Smooth muscle cell (in vitro differentiated cells): ENCODE results near the gene RTCB. TPM values are rescaled to one million over a fixed set of nuclear protein-coding genes. Genes with fewer than 3 reads are reported as not detected.

Experiments
- DNase-seq: peaks from one replicate; lab custom pipeline; 2025; ENCODE audit not compliant: unreplicated experiment; lab: John Stamatoyannopoulos, UW
- H2AFZ ChIP-seq: fragments of 200-600 bp; sonication (generic); 2 replicates; pipeline ENCODE4 v1.6.0; 2016; ENCODE audit warnings: antibody characterized with exemption, low read depth, mild to moderate bottlenecking
- H3F3A ChIP-seq: fragments of 200-600 bp; sonication (generic); 2 replicates; pipeline ENCODE4 v1.6.0; 2017; ENCODE audit warnings: antibody characterized with exemption, low read depth
- H3K27ac ChIP-seq: fragments of 200-600 bp; sonication (generic); 2 replicates; pipeline ENCODE4 v1.5.1; 2016; ENCODE audit warnings: low read depth, mild to moderate bottlenecking
- H3K27me3 ChIP-seq: fragments of 200-600 bp; sonication (generic); 2 replicates; pipeline ENCODE4 v1.6.1; 2016; ENCODE audit warnings: low read depth, mild to moderate bottlenecking
- H3K36me3 ChIP-seq: fragments of 200-600 bp; sonication (generic); 2 replicates; pipeline ENCODE4 v1.5.1; 2016; ENCODE audit warnings: low read depth
- H3K4me1 ChIP-seq: fragments of 200-600 bp; sonication (generic); 2 replicates; pipeline ENCODE4 v1.5.1; 2016; ENCODE audit warnings: low read depth
- H3K4me2 ChIP-seq: fragments of 200-600 bp; sonication (generic); 2 replicates; pipeline ENCODE4 v1.6.0; 2016; ENCODE audit warnings: mild to moderate bottlenecking
- H3K4me3 ChIP-seq: fragments of 200-600 bp; sonication (generic); 2 replicates; pipeline ENCODE4 v1.5.1; 2016; ENCODE audit warnings: mild to moderate bottlenecking
- H3K79me2 ChIP-seq: fragments of 200-600 bp; sonication (generic); 2 replicates; pipeline ENCODE4 v1.6.0; 2016; ENCODE audit warnings: low read depth, mild to moderate bottlenecking
- H3K9ac ChIP-seq: fragments of 200-600 bp; sonication (generic); 2 replicates; pipeline ENCODE4 v1.6.0; 2016; ENCODE audit warnings: low read depth
- H3K9me3 ChIP-seq: fragments of 200-600 bp; sonication (generic); replicated peaks from 2 replicates; pipeline ENCODE4 v1.5.1; 2016; ENCODE audit warnings: low read depth
- H4K20me1 ChIP-seq: fragments of 200-600 bp; sonication (generic); 2 replicates; pipeline ENCODE4 v1.6.0; 2016; ENCODE audit warnings: low read depth
- WGBS: methylation state at CpG from one replicate; pipeline ENCODE4 v1.1.7; 2016; ENCODE audit warnings: low lambda C conversion rate; 5-methylcytosine and 5-hydroxymethylcytosine counted together
- polyA plus RNA-seq: library from polyadenylated mRNA; unstranded; fragments of >200 nt; fragmentation: Nextera tagmentation; extraction: Ambion mirVana; gene quantifications from 2 replicates; pipeline ENCODE4 v1.2.1, GENCODE V29; 2016
- total RNA-seq: library from RNA; depleted of rRNA; stranded (reverse); fragments of >200 nt; gene quantifications from 2 replicates; pipeline ENCODE4 v1.2.3, GENCODE V29; 2014
- TF ChIP-seq, protein P1 (sequence below): fragments of 200-600 bp; sonication (generic); IDR thresholded peaks from 2 replicates; pipeline ENCODE4 v1.5.1; 2017; ENCODE audit warnings: borderline replicate concordance, mild to moderate bottlenecking, antibody characterized with exemption; ENCODE audit not compliant: insufficient read depth, poor library complexity, severe bottlenecking

RTCB gene
- total RNA-seq (120 and 175 TPM in 2 replicates), polyA plus RNA-seq (105 and 106 TPM in 2 replicates)

DNA sequence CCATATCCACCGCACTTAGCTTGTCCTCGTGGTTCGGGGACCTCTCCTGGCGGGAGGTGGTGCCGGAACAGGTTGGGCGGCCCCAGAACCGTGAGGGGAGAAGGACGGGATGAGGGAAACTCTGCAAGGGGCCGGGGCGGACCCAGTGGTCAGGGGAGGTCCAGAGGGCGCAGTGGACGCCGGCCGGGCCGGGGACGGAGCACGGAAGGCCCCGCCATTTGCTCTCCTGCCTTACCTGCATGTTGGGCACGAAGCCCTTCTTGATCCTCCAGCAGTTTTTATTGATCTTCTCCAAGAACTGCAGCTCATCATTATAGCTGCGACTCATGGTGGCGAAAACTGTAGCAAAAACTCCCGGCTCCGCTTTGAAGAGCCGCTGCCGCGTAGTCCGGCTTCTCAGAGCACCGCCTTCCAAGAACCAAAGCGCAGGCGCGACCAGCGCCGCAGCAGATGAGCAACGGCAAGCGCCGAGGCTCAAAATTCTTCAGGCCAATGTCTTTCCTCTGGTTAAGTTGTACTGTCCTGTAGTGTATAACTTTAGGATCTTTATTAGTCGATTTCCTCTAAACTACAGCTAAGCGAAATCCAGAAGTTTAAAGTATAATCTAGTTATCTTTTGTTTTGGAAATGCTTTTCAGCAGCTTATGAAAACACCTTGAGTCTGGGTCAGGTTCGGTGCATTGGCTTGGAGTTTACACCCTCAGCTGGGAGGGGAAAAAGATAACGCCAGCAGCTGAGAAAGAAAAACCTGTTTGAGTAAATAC lies at the start of gene RTCB:
Gene RTCB, minus strand, starts transcription at position 419 of the 764 bp plus-strand sequence. Its CDS starts 91 bp downstream, at position 328.
- peaks cover 14% of the 10 kb centered on the region for H4K20me1 ChIP-seq
- H3K9ac ChIP-seq = peak within 1 kb of the TSS; percentile 96
- H3K4me1 ChIP-seq = peaks cover 16% of the 10 kb centered on the region
- H3K4me2 ChIP-seq = peak within 1 kb of the TSS; percentile 83
- H3F3A ChIP-seq = no peaks in the 10 kb centered on the region
- peak within 1 kb of the TSS; percentile 91 for H3K4me3 ChIP-seq
- peaks cover 4% of the 10 kb centered on the region for H3K27me3 ChIP-seq
- peak within 1 kb of the TSS; percentile 91 for H2AFZ ChIP-seq
- DNase-seq = peak; percentile 44
- 3% methylated on average over 40 of the region's 40 CpGs for WGBS
- no peaks in the 10 kb centered on the region for H3K9me3 ChIP-seq
- peaks cover 39% of the 10 kb centered on the region for H3K79me2 ChIP-seq
- TF ChIP-seq, protein P1, sequence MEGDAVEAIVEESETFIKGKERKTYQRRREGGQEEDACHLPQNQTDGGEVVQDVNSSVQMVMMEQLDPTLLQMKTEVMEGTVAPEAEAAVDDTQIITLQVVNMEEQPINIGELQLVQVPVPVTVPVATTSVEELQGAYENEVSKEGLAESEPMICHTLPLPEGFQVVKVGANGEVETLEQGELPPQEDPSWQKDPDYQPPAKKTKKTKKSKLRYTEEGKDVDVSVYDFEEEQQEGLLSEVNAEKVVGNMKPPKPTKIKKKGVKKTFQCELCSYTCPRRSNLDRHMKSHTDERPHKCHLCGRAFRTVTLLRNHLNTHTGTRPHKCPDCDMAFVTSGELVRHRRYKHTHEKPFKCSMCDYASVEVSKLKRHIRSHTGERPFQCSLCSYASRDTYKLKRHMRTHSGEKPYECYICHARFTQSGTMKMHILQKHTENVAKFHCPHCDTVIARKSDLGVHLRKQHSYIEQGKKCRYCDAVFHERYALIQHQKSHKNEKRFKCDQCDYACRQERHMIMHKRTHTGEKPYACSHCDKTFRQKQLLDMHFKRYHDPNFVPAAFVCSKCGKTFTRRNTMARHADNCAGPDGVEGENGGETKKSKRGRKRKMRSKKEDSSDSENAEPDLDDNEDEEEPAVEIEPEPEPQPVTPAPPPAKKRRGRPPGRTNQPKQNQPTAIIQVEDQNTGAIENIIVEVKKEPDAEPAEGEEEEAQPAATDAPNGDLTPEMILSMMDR = no peak
- H3K27ac ChIP-seq = peak within 1 kb of the TSS; percentile 90
- peaks cover 7% of the 10 kb centered on the region for H3K36me3 ChIP-seq

DNA sequence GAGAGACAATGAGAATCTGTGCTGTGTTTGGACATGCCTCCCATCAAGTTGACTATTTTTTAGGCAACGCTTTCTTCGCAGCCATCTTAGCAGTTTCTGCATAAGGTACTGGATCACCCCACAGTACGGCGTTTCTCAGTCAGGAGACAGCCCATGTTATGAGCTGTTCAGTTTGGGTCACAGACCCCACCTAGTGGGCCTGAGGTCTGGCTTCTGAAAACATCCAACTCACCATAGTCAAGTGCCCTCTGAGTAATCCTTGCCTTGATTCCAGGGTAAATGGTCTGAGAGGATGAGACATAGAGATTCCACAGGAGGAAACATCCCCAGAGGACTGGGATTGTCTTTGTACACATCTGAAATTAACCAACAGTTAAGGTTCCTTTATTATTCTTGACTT lies 45.0 kb upstream of the RTCB start:
- Histone ChIP-seq H3K27ac (no peak overlapping the region), H3K4me1 (no peaks in the 10 kb centered on the region), H3K4me2 (no peak overlapping the region), H3K4me3 (no peak overlapping the region), H4K20me1 (no peaks in the 10 kb centered on the region), H3K9ac (no peak overlapping the region), H2AFZ (no peak overlapping the region), H3K27me3 (peaks cover 28% of the 10 kb centered on the region), H3K9me3 (no peaks in the 10 kb centered on the region), H3K79me2 (no peaks in the 10 kb centered on the region), H3K36me3 (no peaks in the 10 kb centered on the region), H3F3A (no peaks in the 10 kb centered on the region)
- DNase-seq = no peak
- WGBS = 83% methylated on average over 4 of the region's 4 CpGs
- TF ChIP-seq, protein P1 = no peak

DNA sequence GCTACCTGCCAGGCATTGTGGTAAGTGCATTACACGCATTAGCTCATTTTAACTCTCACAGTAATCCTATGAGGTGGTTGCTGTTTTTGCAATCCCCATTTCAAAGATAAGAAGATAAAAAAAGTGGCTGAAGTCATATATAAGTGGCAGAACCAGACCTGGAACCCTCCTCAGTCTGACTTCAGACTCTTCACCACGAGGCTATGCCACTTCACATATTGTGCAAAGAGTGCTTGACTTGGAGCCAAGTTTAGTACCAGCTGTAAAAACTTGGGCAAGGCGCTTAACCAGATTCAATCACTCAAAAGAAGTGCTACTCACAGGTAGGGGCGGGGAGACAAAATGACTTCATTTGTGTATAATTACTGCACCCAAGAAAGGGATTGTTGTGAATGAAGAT lies 36.9 kb upstream of the RTCB start:
- Histone ChIP-seq H3K4me3 (no peak overlapping the region), H3K36me3 (no peaks in the 10 kb centered on the region), H3K27ac (no peak overlapping the region), H3K4me1 (no peaks in the 10 kb centered on the region), H3K9me3 (no peaks in the 10 kb centered on the region), H2AFZ (no peak overlapping the region), H3K9ac (no peak overlapping the region), H4K20me1 (no peaks in the 10 kb centered on the region), H3K79me2 (no peaks in the 10 kb centered on the region), H3F3A (no peaks in the 10 kb centered on the region), H3K27me3 (peaks cover 21% of the 10 kb centered on the region), H3K4me2 (no peak overlapping the region)
- WGBS = 72% methylated on average over 4 of the region's 4 CpGs
- no peak for DNase-seq
- TF ChIP-seq, protein P1 = no peak

DNA sequence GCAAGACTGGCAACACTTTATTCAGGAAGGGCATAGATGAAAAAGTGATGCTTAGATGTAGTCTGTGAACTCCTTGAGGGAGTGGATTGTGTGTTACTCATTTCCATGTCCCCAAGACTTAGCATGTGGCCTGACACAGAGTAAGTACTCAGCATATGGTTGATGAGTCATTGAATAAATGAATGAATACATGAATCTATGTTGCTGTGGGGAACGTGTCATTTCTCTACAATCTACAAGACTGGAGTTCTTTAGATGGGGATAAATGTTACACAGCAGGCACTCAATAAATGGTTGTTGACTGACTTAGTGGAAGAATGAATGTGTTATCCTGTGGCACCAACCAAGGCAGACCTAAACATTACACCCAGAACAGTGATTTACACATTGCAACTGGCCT lies 34.3 kb upstream of the RTCB start:
- H3K36me3 ChIP-seq = no peaks in the 10 kb centered on the region
- no peaks in the 10 kb centered on the region for H4K20me1 ChIP-seq
- 69% methylated on average over 1 of the region's 1 CpG for WGBS
- no peak overlapping the region for H3K4me2 ChIP-seq
- H3F3A ChIP-seq = no peaks in the 10 kb centered on the region
- H3K27ac ChIP-seq = no peak overlapping the region
- H3K9me3 ChIP-seq = no peaks in the 10 kb centered on the region
- no peak overlapping the region for H2AFZ ChIP-seq
- H3K27me3 ChIP-seq = peaks cover 46% of the 10 kb centered on the region
- no peak for DNase-seq
- H3K79me2 ChIP-seq = no peaks in the 10 kb centered on the region
- H3K9ac ChIP-seq = no peak overlapping the region
- H3K4me1 ChIP-seq = no peaks in the 10 kb centered on the region
- TF ChIP-seq, protein P1 = no peak
- no peak overlapping the region for H3K4me3 ChIP-seq
